WTC11 (cell line): Measurements from ENCODE around the gene MC5R. TPM values are rescaled to one million over a fixed set of nuclear protein-coding genes. Genes with fewer than 3 reads are reported as not detected.

Source experiments
- ATAC-seq: fragments of 200-7000 bp; cut with Tn5 transposase; 2 replicates; pipeline ENCODE4 v1.10.0; 2021; ENCODE audit warnings: mild to moderate bottlenecking, moderate library complexity
- CTCF ChIA-PET: fragments of 300-600 bp; sonication (Branson Sonifier 250); formaldehyde crosslinking; loops from one replicate; lab custom pipeline; 2021; ENCODE audit warnings: antibody characterized with exemption; lab: Charles Lee
- POLR2A ChIA-PET: fragments of 350-600 bp; sonication (Branson Sonifier 250); formaldehyde crosslinking; loops from one replicate; lab custom pipeline; 2021; ENCODE audit warnings: antibody characterized with exemption; lab: Charles Lee
- DNase-seq: peaks from one replicate; pipeline ENCODE4 v3.0.0; 2021; ENCODE audit warnings: low spot score
- H3K27ac Mint-ChIP-seq: 2 replicates; pipeline ENCODE4 v1.8.0; 2021; ENCODE audit warnings: mixed read lengths
- H3K27me3 Mint-ChIP-seq: 2 replicates; pipeline ENCODE4 v1.8.0; 2021; ENCODE audit warnings: low read depth, mild to moderate bottlenecking, moderate library complexity, mixed read lengths
- H3K36me3 Mint-ChIP-seq: 2 replicates; pipeline ENCODE4 v1.8.0; 2021; ENCODE audit warnings: mixed read lengths
- H3K4me1 Mint-ChIP-seq: 2 replicates; pipeline ENCODE4 v1.8.0; 2022; ENCODE audit warnings: mixed read lengths
- H3K4me3 Mint-ChIP-seq: 2 replicates; pipeline ENCODE4 v1.8.0; 2021; ENCODE audit warnings: mild to moderate bottlenecking, moderate library complexity, mixed read lengths
- H3K9me3 Mint-ChIP-seq: 2 replicates; pipeline ENCODE4 v1.8.0; 2021; ENCODE audit warnings: mixed read lengths
- ATF6 ChIP-seq: sonication (generic); formaldehyde crosslinking; IDR thresholded peaks from 2 replicates; pipeline ENCODE4 v1.8.1; 2023; ENCODE audit warnings: mild to moderate bottlenecking, missing genetic modification reagents
- CREB1 ChIP-seq: sonication (generic); formaldehyde crosslinking; IDR thresholded peaks from 2 replicates; pipeline ENCODE4 v1.8.0; 2023; ENCODE audit warnings: mild to moderate bottlenecking, missing genetic modification reagents
- FOXJ3 ChIP-seq: sonication (generic); formaldehyde crosslinking; IDR thresholded peaks from 2 replicates; pipeline ENCODE4 v1.9.0; 2021; ENCODE audit warnings: missing genetic modification reagents, mild to moderate bottlenecking, borderline replicate concordance
- FOXP1 ChIP-seq: sonication (generic); formaldehyde crosslinking; IDR thresholded peaks from 2 replicates; pipeline ENCODE4 v1.8.0; 2022; ENCODE audit warnings: missing genetic modification reagents, mild to moderate bottlenecking, moderate library complexity, borderline replicate concordance
- HMGA2 ChIP-seq: fragments of 250-450 bp; sonication (Bioruptor Pico); IDR thresholded peaks from 2 replicates; pipeline ENCODE4 v1.4.0; 2021; ENCODE audit warnings: mild to moderate bottlenecking, moderate library complexity
- NFE2L1 ChIP-seq: sonication (generic); formaldehyde crosslinking; IDR thresholded peaks from 2 replicates; pipeline ENCODE4 v1.8.1; 2023; ENCODE audit warnings: missing genetic modification reagents
- NR2C2 ChIP-seq: sonication (generic); formaldehyde crosslinking; IDR thresholded peaks from 2 replicates; pipeline ENCODE4 v1.8.0; 2022; ENCODE audit warnings: mild to moderate bottlenecking, missing genetic modification reagents
- PRRX2 ChIP-seq: fragments of 250-450 bp; sonication (Bioruptor Pico); IDR thresholded peaks from 2 replicates; pipeline ENCODE4 v1.8.0; 2021; ENCODE audit warnings: mild to moderate bottlenecking
- SMAD3 ChIP-seq: sonication (generic); formaldehyde crosslinking; IDR thresholded peaks from 2 replicates; pipeline ENCODE4 v1.8.0; 2022; ENCODE audit warnings: missing genetic modification reagents, mild to moderate bottlenecking, borderline replicate concordance
- SMAD4 ChIP-seq: sonication (generic); formaldehyde crosslinking; IDR thresholded peaks from 2 replicates; pipeline ENCODE4 v1.8.0; 2022; ENCODE audit warnings: mild to moderate bottlenecking, missing genetic modification reagents
- SP1 ChIP-seq: sonication (generic); formaldehyde crosslinking; conservative IDR thresholded peaks from 2 replicates; pipeline ENCODE4 v1.8.1; 2022; ENCODE audit warnings: missing genetic modification reagents
- ZNF121 ChIP-seq: sonication (generic); formaldehyde crosslinking; IDR thresholded peaks from 2 replicates; pipeline ENCODE4 v1.8.0; 2023; ENCODE audit warnings: missing genetic modification reagents
- ZNF263 ChIP-seq: sonication (generic); formaldehyde crosslinking; IDR thresholded peaks from 2 replicates; pipeline ENCODE4 v1.8.1; 2022; ENCODE audit warnings: low read depth, mild to moderate bottlenecking, moderate library complexity, missing genetic modification reagents
- ZNF671 ChIP-seq: fragments of 250-450 bp; sonication (Bioruptor Pico); IDR thresholded peaks from 2 replicates; pipeline ENCODE4 v1.8.0; 2021; ENCODE audit warnings: mild to moderate bottlenecking
- total RNA-seq: library from RNA; stranded (reverse); gene quantifications from 3 replicates; pipeline ENCODE4 v1.2.3, GENCODE V29; 2021
- TF ChIP-seq, protein P1 (sequence below): sonication (generic); formaldehyde crosslinking; IDR thresholded peaks from 2 replicates; pipeline ENCODE4 v1.8.1; 2023; ENCODE audit warnings: mild to moderate bottlenecking, missing genetic modification reagents, borderline replicate concordance
- TF ChIP-seq, protein P2 (sequence below): sonication (generic); formaldehyde crosslinking; IDR thresholded peaks from 2 replicates; pipeline ENCODE4 v1.8.0; 2023; ENCODE audit warnings: missing genetic modification reagents, mild to moderate bottlenecking, borderline replicate concordance
- TF ChIP-seq, protein P3 (sequence below): fragments of 250-450 bp; sonication (Bioruptor Pico); IDR thresholded peaks from 2 replicates; pipeline ENCODE4 v1.9.0; 2021; ENCODE audit warnings: mild to moderate bottlenecking
- TF ChIP-seq, protein P4 (sequence below): sonication (generic); formaldehyde crosslinking; IDR thresholded peaks from 2 replicates; pipeline ENCODE4 v1.8.0; 2022; ENCODE audit warnings: mild to moderate bottlenecking, missing genetic modification reagents

MC5R gene
- total RNA-seq, 1 experiment from 2014 or later = 0.15 TPM

- ATAC-seq (peak; percentile 49), DNase-seq (peak; percentile 41)
- CTCF ChIA-PET = interaction anchor here (1.0 to 3.2 kb wide), 4 partner anchors 10 to 218 kb away, joined by 4 to 18 read pairs (median 7); no protein-coding TSS in a partner anchor
- TF ChIP-seq, protein P1, sequence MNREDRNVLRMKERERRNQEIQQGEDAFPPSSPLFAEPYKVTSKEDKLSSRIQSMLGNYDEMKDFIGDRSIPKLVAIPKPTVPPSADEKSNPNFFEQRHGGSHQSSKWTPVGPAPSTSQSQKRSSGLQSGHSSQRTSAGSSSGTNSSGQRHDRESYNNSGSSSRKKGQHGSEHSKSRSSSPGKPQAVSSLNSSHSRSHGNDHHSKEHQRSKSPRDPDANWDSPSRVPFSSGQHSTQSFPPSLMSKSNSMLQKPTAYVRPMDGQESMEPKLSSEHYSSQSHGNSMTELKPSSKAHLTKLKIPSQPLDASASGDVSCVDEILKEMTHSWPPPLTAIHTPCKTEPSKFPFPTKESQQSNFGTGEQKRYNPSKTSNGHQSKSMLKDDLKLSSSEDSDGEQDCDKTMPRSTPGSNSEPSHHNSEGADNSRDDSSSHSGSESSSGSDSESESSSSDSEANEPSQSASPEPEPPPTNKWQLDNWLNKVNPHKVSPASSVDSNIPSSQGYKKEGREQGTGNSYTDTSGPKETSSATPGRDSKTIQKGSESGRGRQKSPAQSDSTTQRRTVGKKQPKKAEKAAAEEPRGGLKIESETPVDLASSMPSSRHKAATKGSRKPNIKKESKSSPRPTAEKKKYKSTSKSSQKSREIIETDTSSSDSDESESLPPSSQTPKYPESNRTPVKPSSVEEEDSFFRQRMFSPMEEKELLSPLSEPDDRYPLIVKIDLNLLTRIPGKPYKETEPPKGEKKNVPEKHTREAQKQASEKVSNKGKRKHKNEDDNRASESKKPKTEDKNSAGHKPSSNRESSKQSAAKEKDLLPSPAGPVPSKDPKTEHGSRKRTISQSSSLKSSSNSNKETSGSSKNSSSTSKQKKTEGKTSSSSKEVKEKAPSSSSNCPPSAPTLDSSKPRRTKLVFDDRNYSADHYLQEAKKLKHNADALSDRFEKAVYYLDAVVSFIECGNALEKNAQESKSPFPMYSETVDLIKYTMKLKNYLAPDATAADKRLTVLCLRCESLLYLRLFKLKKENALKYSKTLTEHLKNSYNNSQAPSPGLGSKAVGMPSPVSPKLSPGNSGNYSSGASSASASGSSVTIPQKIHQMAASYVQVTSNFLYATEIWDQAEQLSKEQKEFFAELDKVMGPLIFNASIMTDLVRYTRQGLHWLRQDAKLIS = no peak
- TF ChIP-seq HMGA2 (CRISPR knock-in tag) (no peak), ZNF671 (no peak), SMAD4 (CRISPR knock-in tag) (no peak), ZNF263 (CRISPR knock-in tag) (no peak), FOXJ3 (CRISPR knock-in tag) (no peak), ATF6 (CRISPR knock-in tag) (no peak), PRRX2 (CRISPR knock-in tag) (no peak), CREB1 (CRISPR knock-in tag) (no peak), FOXP1 (CRISPR knock-in tag) (no peak), NR2C2 (CRISPR knock-in tag) (no peak), SP1 (no peak), SMAD3 (no peak), ZNF121 (CRISPR knock-in tag) (no peak), NFE2L1 (CRISPR knock-in tag) (no peak)
- TF ChIP-seq, protein P2, sequence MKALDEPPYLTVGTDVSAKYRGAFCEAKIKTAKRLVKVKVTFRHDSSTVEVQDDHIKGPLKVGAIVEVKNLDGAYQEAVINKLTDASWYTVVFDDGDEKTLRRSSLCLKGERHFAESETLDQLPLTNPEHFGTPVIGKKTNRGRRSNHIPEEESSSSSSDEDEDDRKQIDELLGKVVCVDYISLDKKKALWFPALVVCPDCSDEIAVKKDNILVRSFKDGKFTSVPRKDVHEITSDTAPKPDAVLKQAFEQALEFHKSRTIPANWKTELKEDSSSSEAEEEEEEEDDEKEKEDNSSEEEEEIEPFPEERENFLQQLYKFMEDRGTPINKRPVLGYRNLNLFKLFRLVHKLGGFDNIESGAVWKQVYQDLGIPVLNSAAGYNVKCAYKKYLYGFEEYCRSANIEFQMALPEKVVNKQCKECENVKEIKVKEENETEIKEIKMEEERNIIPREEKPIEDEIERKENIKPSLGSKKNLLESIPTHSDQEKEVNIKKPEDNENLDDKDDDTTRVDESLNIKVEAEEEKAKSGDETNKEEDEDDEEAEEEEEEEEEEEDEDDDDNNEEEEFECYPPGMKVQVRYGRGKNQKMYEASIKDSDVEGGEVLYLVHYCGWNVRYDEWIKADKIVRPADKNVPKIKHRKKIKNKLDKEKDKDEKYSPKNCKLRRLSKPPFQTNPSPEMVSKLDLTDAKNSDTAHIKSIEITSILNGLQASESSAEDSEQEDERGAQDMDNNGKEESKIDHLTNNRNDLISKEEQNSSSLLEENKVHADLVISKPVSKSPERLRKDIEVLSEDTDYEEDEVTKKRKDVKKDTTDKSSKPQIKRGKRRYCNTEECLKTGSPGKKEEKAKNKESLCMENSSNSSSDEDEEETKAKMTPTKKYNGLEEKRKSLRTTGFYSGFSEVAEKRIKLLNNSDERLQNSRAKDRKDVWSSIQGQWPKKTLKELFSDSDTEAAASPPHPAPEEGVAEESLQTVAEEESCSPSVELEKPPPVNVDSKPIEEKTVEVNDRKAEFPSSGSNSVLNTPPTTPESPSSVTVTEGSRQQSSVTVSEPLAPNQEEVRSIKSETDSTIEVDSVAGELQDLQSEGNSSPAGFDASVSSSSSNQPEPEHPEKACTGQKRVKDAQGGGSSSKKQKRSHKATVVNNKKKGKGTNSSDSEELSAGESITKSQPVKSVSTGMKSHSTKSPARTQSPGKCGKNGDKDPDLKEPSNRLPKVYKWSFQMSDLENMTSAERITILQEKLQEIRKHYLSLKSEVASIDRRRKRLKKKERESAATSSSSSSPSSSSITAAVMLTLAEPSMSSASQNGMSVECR (CRISPR knock-in tag) = no peak
- TF ChIP-seq, protein P3, sequence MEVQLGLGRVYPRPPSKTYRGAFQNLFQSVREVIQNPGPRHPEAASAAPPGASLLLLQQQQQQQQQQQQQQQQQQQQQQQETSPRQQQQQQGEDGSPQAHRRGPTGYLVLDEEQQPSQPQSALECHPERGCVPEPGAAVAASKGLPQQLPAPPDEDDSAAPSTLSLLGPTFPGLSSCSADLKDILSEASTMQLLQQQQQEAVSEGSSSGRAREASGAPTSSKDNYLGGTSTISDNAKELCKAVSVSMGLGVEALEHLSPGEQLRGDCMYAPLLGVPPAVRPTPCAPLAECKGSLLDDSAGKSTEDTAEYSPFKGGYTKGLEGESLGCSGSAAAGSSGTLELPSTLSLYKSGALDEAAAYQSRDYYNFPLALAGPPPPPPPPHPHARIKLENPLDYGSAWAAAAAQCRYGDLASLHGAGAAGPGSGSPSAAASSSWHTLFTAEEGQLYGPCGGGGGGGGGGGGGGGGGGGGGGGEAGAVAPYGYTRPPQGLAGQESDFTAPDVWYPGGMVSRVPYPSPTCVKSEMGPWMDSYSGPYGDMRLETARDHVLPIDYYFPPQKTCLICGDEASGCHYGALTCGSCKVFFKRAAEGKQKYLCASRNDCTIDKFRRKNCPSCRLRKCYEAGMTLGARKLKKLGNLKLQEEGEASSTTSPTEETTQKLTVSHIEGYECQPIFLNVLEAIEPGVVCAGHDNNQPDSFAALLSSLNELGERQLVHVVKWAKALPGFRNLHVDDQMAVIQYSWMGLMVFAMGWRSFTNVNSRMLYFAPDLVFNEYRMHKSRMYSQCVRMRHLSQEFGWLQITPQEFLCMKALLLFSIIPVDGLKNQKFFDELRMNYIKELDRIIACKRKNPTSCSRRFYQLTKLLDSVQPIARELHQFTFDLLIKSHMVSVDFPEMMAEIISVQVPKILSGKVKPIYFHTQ (CRISPR knock-in tag) = no peak
- TF ChIP-seq, protein P4, sequence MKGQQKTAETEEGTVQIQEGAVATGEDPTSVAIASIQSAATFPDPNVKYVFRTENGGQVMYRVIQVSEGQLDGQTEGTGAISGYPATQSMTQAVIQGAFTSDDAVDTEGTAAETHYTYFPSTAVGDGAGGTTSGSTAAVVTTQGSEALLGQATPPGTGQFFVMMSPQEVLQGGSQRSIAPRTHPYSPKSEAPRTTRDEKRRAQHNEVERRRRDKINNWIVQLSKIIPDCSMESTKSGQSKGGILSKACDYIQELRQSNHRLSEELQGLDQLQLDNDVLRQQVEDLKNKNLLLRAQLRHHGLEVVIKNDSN (CRISPR knock-in tag) = no peak
- Mint-ChIP-seq H3K27me3 (peaks cover 50% of the 10 kb centered on the region), H3K27ac (no peak overlapping the region), H3K4me3 (peak overlapping the region; percentile 76), H3K36me3 (no peaks in the 10 kb centered on the region), H3K4me1 (peaks cover 14% of the 10 kb centered on the region), H3K9me3 (0 out of 2 replicates have a peak, but pooled peaks cover 3% of the 10 kb centered on the region)
- POLR2A ChIA-PET = interaction anchor here (0.7 kb wide), 1 partner anchor 13 kb away, joined by 3 read pairs; no protein-coding TSS in a partner anchor
Observed at GRCh38 chr18:13868501-13869271, 44.7 kb downstream of the MC5R start.
